Liver (tissue), 3 donors: ENCODE measurements around the gene PLD2.

Experiments
- ATF3 ChIP-seq: IDR thresholded peaks from 2 replicates; pipeline ENCODE4 v1.6.1; 2016; ENCODE audit warnings: antibody characterized with exemption
- CTCF ChIP-seq: fragments of 150-350 bp; IDR thresholded peaks from 2 replicates; pipeline ENCODE4 v1.5.1; 2017; ENCODE audit warnings: improper control_type of control experiment, low read depth, low read length; ENCODE audit not compliant: missing input control
- FOXA1 ChIP-seq: IDR thresholded peaks from 2 replicates; pipeline ENCODE4 v1.6.1; 2016; ENCODE audit warnings: antibody characterized with exemption
- FOXA2 ChIP-seq: IDR thresholded peaks from 2 replicates; pipeline ENCODE4 v1.6.1; 2016; ENCODE audit warnings: antibody characterized with exemption
- GABPA ChIP-seq, 2 donors: IDR thresholded peaks in 1 of 2; conservative IDR thresholded peaks in 1 of 2; 2 replicates each; pipeline ENCODE4 v1.6.1; 2016; ENCODE audit warnings: antibody characterized with exemption in 2 of 2, mild to moderate bottlenecking in 1 of 2, moderate library complexity in 1 of 2
- MAX ChIP-seq: IDR thresholded peaks from 2 replicates; pipeline ENCODE4 v1.6.1; 2016; ENCODE audit warnings: antibody characterized with exemption
- REST ChIP-seq: IDR thresholded peaks from 2 replicates; pipeline ENCODE4 v1.6.1; 2016; ENCODE audit warnings: antibody characterized with exemption, mild to moderate bottlenecking
- RXRA ChIP-seq, 2 donors: IDR thresholded peaks; 2 replicates each; pipeline ENCODE4 v1.6.1; 2017 to 2018; ENCODE audit warnings: antibody characterized with exemption in 2 of 2, mild to moderate bottlenecking in 1 of 2
- SP1 ChIP-seq: IDR thresholded peaks from 2 replicates; pipeline ENCODE4 v1.6.1; 2018; ENCODE audit warnings: antibody characterized with exemption, mild to moderate bottlenecking
- TAF1 ChIP-seq: conservative IDR thresholded peaks from 2 replicates; pipeline ENCODE4 v1.6.1; 2016; ENCODE audit warnings: antibody characterized with exemption, mild to moderate bottlenecking
- ZBTB33 ChIP-seq: IDR thresholded peaks from 2 replicates; pipeline ENCODE4 v1.6.1; 2016; ENCODE audit warnings: antibody characterized with exemption
- donor health status: healthy.
- donor health status: healthy.

- TF ChIP-seq CTCF: no peak
- TF ChIP-seq REST: no peak
- TF ChIP-seq MAX: no peak
- TF ChIP-seq TAF1: no peak
- no peak for TF ChIP-seq ATF3
- no peak for TF ChIP-seq FOXA1
- no peak for TF ChIP-seq SP1
- no peak for TF ChIP-seq GABPA (IDR thresholded peaks at IDR 0.05 in 1 of 2, conservative IDR thresholded peaks at IDR 0.05 in 1 of 2)
- TF ChIP-seq ZBTB33: no peak
- TF ChIP-seq RXRA (IDR thresholded peaks at IDR 0.05): no peak
- no peak for TF ChIP-seq FOXA2
Measured at GRCh38 chr17:4827399-4827798, 20.4 kb downstream of the PLD2 start.
